OCI-LY1 (cell line): ENCODE results near the gene BMP8B.

ENCODE experiments used
- H2AFZ ChIP-seq: fragments of 200-600 bp; sonication (generic), shearing (Covaris generic); 2 replicates; pipeline ENCODE4 v1.6.0; 2014; ENCODE audit warnings: antibody characterized with exemption, mild to moderate bottlenecking, low read length
- H3F3A ChIP-seq: fragments of 200-600 bp; sonication (generic), shearing (Covaris generic); 2 replicates; pipeline ENCODE4 v1.6.0; 2014; ENCODE audit warnings: mild to moderate bottlenecking, antibody characterized with exemption, low read length, moderate library complexity; ENCODE audit not compliant: insufficient read depth
- H3K27ac ChIP-seq: fragments of 200-600 bp; sonication (generic); 2 replicates; pipeline ENCODE4 v1.5.1; 2014; ENCODE audit warnings: low read length, mixed run types, mild to moderate bottlenecking, low read depth; ENCODE audit not compliant: poor library complexity, severe bottlenecking
- H3K27me3 ChIP-seq: fragments of 200-600 bp; sonication (generic); 2 replicates; pipeline ENCODE4 v1.6.0; 2014; ENCODE audit warnings: antibody characterized with exemption, mild to moderate bottlenecking, low read length, moderate library complexity; ENCODE audit not compliant: insufficient read depth
- H3K36me3 ChIP-seq: fragments of 200-600 bp; sonication (generic); 2 replicates; pipeline ENCODE4 v1.6.1; 2014; ENCODE audit warnings: mild to moderate bottlenecking, antibody characterized with exemption, low read length, moderate library complexity, mixed read lengths; ENCODE audit not compliant: insufficient read depth
- H3K4me1 ChIP-seq: fragments of 200-600 bp; sonication (generic); 2 replicates; pipeline ENCODE4 v1.5.1; 2014; ENCODE audit warnings: mild to moderate bottlenecking, low read length, moderate library complexity; ENCODE audit not compliant: insufficient read depth, severe bottlenecking
- H3K4me2 ChIP-seq: fragments of 200-600 bp; sonication (generic), shearing (Covaris generic); 2 replicates; pipeline ENCODE4 v1.6.1; 2014; ENCODE audit warnings: low read length
- H3K4me3 ChIP-seq: fragments of 200-600 bp; sonication (generic); 2 replicates; pipeline ENCODE4 v1.5.1; 2014; ENCODE audit warnings: low read length, low read depth, mild to moderate bottlenecking, mixed read lengths; ENCODE audit not compliant: poor library complexity, severe bottlenecking
- H3K79me2 ChIP-seq: fragments of 200-600 bp; shearing (Covaris generic); 2 replicates; pipeline ENCODE4 v1.6.1; 2016; ENCODE audit warnings: mixed run types, low read length, mixed read lengths; ENCODE audit not compliant: insufficient read depth
- H3K9ac ChIP-seq: fragments of 200-600 bp; sonication (generic), shearing (Covaris generic); 2 replicates; pipeline ENCODE4 v1.6.1; 2014; ENCODE audit warnings: mild to moderate bottlenecking, low read length, mixed read lengths
- H3K9me2 ChIP-seq: fragments of 200-600 bp; sonication (generic), shearing (Covaris generic); 2 replicates; pipeline ENCODE4 v1.6.1; 2014; ENCODE audit warnings: low read depth, mild to moderate bottlenecking, low read length, mixed read lengths
- H3K9me3 ChIP-seq: fragments of 200-600 bp; shearing (Covaris generic); 2 replicates; pipeline ENCODE4 v1.6.1; 2014; ENCODE audit warnings: low read length, mixed read lengths
- H4K20me1 ChIP-seq: fragments of 200-600 bp; sonication (generic), shearing (Covaris generic); 2 replicates; pipeline ENCODE4 v1.6.0; 2016; ENCODE audit warnings: mild to moderate bottlenecking, low read length; ENCODE audit not compliant: insufficient read depth
- CTCF ChIP-seq: fragments of 200-600 bp; sonication (generic), shearing (Covaris generic); IDR thresholded peaks from 2 replicates; pipeline ENCODE4 v1.5.1; 2017; ENCODE audit warnings: mild to moderate bottlenecking, antibody characterized with exemption, low read length, moderate library complexity, mixed read lengths
- EZH2 ChIP-seq: fragments of 200-600 bp; sonication (generic), shearing (Covaris generic); IDR thresholded peaks from 2 replicates; pipeline ENCODE4 v1.8.0; 2017; ENCODE audit warnings: borderline replicate concordance, mixed run types, mild to moderate bottlenecking, antibody characterized with exemption, low read length, moderate library complexity, mixed read lengths

The BMP8B gene

GRCh38 chr1:39822146-39822545, 33.5 kb upstream of the BMP8B start:
- Histone ChIP-seq H3K27me3 (no peaks in the 10 kb centered on the region), H3K9me3 (no peaks in the 10 kb centered on the region), H3K9ac (no peak overlapping the region), H3K27ac (no peak overlapping the region), H4K20me1 (no peaks in the 10 kb centered on the region), H3K79me2 (no peaks in the 10 kb centered on the region), H3K4me2 (no peak overlapping the region), H2AFZ (no peak overlapping the region), H3K4me3 (no peak overlapping the region), H3K4me1 (peaks cover 19% of the 10 kb centered on the region), H3K9me2 (no peaks in the 10 kb centered on the region), H3K36me3 (no peaks in the 10 kb centered on the region), H3F3A (no peaks in the 10 kb centered on the region)
- no peak for TF ChIP-seq CTCF
- TF ChIP-seq EZH2 = no peak

- Histone ChIP-seq H3K4me1 (peaks cover 6% of the 10 kb centered on the region), H3K9ac (no peak overlapping the region), H3K79me2 (no peaks in the 10 kb centered on the region), H3F3A (no peaks in the 10 kb centered on the region), H2AFZ (no peak overlapping the region), H3K27ac (no peak overlapping the region), H4K20me1 (no peaks in the 10 kb centered on the region), H3K9me2 (no peaks in the 10 kb centered on the region), H3K4me3 (no peak overlapping the region), H3K27me3 (no peaks in the 10 kb centered on the region), H3K4me2 (no peak overlapping the region), H3K36me3 (no peaks in the 10 kb centered on the region), H3K9me3 (no peaks in the 10 kb centered on the region)
- TF ChIP-seq CTCF (no peak), EZH2 (no peak)
These were observed 30.6 kb upstream of the BMP8B start for GRCh38 chr1:39819091-39819812.

GRCh38 chr1:39818482-39818881, 29.8 kb upstream of the BMP8B start:
- Histone ChIP-seq H3K79me2 (no peaks in the 10 kb centered on the region), H3K27me3 (no peaks in the 10 kb centered on the region), H3K27ac (no peak overlapping the region), H3K36me3 (no peaks in the 10 kb centered on the region), H3K9me2 (no peaks in the 10 kb centered on the region), H3F3A (no peaks in the 10 kb centered on the region), H4K20me1 (no peaks in the 10 kb centered on the region), H3K4me1 (peaks cover 6% of the 10 kb centered on the region), H3K4me2 (no peak overlapping the region), H2AFZ (no peak overlapping the region), H3K4me3 (no peak overlapping the region), H3K9ac (no peak overlapping the region), H3K9me3 (no peaks in the 10 kb centered on the region)
- TF ChIP-seq CTCF (no peak), EZH2 (no peak)
